ENCODE data around the gene AGMO. TPM values are rescaled to one million over a fixed set of nuclear protein-coding genes. Genes with fewer than 3 reads are reported as not detected.

Gene AGMO
- total and polyA plus RNA-seq, 10 of the 15 experiments (the other 5 are each of a cell fraction or from before 2014, with no cell fraction given): 0.11 to 0.29 TPM; not detected in 8

GRCh38 chr7:15607529-15608210 lies 45.9 kb upstream of the AGMO start:
- intact Hi-C loops (cut with micrococcal nuclease; ENCODE audit: unreplicated experiment) (no loop called here), in situ Hi-C loops (cut with MboI) (no loop called here)
- Histone ChIP-seq H3K27me3 (replicated peaks in 1 of 2; ENCODE audit: control insufficient read depth in 2 of 2, insufficient read depth in 2 of 2, low read length in 1 of 2) (no peaks in the 10 kb centered on the region), H3K79me2 (ENCODE audit: control insufficient read depth, insufficient read depth, low read length) (no peaks in the 10 kb centered on the region), H3K4me1 (ENCODE audit: control insufficient read depth, insufficient read depth, low read length) (no peaks in the 10 kb centered on the region), H3K4me3 (no peak overlapping the region), H3K9me3 (replicated peaks; ENCODE audit: control insufficient read depth, insufficient read depth, low read length) (no peaks in the 10 kb centered on the region), H3K4me2 (ENCODE audit: control insufficient read depth, insufficient read depth) (no peak overlapping the region), H2AFZ (ENCODE audit: control insufficient read depth, low read depth, low read length) (no peak overlapping the region), H3K27ac (ENCODE audit: control insufficient read depth, insufficient read depth) (no peak overlapping the region), H4K20me1 (ENCODE audit: control insufficient read depth, insufficient read depth) (no peaks in the 10 kb centered on the region), H3K36me3 (ENCODE audit: control insufficient read depth in 2 of 2, insufficient read depth in 2 of 2, low read length in 1 of 2) (no peaks in the 10 kb centered on the region), H3K9ac (ENCODE audit: control insufficient read depth, insufficient read depth, low read length) (no peak overlapping the region)
- ChIA-PET RAD21 (ENCODE audit: unreplicated experiment) (interaction anchor here (0.7 kb wide), 1 partner anchor 219 kb away, joined by 3 read pairs; no protein-coding TSS in a partner anchor), POLR2A (no interaction called here), SMC1A (ENCODE audit: uncharacterized antibody, unreplicated experiment) (interaction anchor here (0.7 to 1.5 kb wide), 4 partner anchors 11 to 46 kb away, joined by 3 to 4 read pairs (median 3); no protein-coding TSS in a partner anchor), CTCF (interaction anchor here (1.7 kb wide), 1 partner anchor 46 kb away, joined by 9 read pairs; the partner anchor contains the start of gene AGMO)
- no peak for ATAC-seq
- no peak for DNase-seq (ENCODE audit: low read depth, low spot score)
- BruUV-seq (replicated peaks): no TSS peak
- FAIRE-seq: no peak
- WGBS (ENCODE audit: insufficient coverage, insufficient replicate concordance, low lambda C conversion rate, missing lambda C conversion rate): 61% methylated on average over 5 of the region's 5 CpGs
- TF ChIP-seq IRF3 (IDR thresholded peaks at IDR 0.05): no peak
- no peak for TF ChIP-seq RELB (IDR thresholded peaks at IDR 0.05; ENCODE audit: low read depth)
- no peak for TF ChIP-seq TCF7 (IDR thresholded peaks at IDR 0.05; ENCODE audit: borderline replicate concordance)

- WGBS (ENCODE audit: insufficient coverage, insufficient replicate concordance, low lambda C conversion rate, missing lambda C conversion rate): 7% methylated on average over 3 of the region's 3 CpGs
- BruUV-seq (replicated peaks): no TSS peak
- no peaks in the 10 kb centered on the region for H3K36me3 ChIP-seq (ENCODE audit: control insufficient read depth in 2 of 2, insufficient read depth in 2 of 2, low read length in 1 of 2)
- H3K27me3 ChIP-seq (replicated peaks in 1 of 2; ENCODE audit: control insufficient read depth in 2 of 2, insufficient read depth in 2 of 2, low read length in 1 of 2): no peaks in the 10 kb centered on the region
- FAIRE-seq (no peak), DNase-seq (ENCODE audit: low read depth, low spot score) (no peak), ATAC-seq (no peak)
- no peak overlapping the region for H3K9ac ChIP-seq (ENCODE audit: control insufficient read depth, insufficient read depth, low read length)
- H3K4me3 ChIP-seq: no peak overlapping the region
- RAD21 ChIA-PET (ENCODE audit: unreplicated experiment): no interaction called here
- POLR2A ChIA-PET: no interaction called here
- no peaks in the 10 kb centered on the region for H3K9me3 ChIP-seq (replicated peaks; ENCODE audit: control insufficient read depth, insufficient read depth, low read length)
- SMC1A ChIA-PET (ENCODE audit: uncharacterized antibody, unreplicated experiment): no interaction called here
- CTCF ChIA-PET: no interaction called here
- no peak overlapping the region for H3K4me2 ChIP-seq (ENCODE audit: control insufficient read depth, insufficient read depth)
- no peaks in the 10 kb centered on the region for H4K20me1 ChIP-seq (ENCODE audit: control insufficient read depth, insufficient read depth)
- intact Hi-C loops (cut with micrococcal nuclease; ENCODE audit: unreplicated experiment): no loop called here
- in situ Hi-C loops (cut with MboI): no loop called here
- no peaks in the 10 kb centered on the region for H3K4me1 ChIP-seq (ENCODE audit: control insufficient read depth, insufficient read depth, low read length)
- H3K27ac ChIP-seq (ENCODE audit: control insufficient read depth, insufficient read depth): no peak overlapping the region
- H2AFZ ChIP-seq (ENCODE audit: control insufficient read depth, low read depth, low read length): no peak overlapping the region
- no peaks in the 10 kb centered on the region for H3K79me2 ChIP-seq (ENCODE audit: control insufficient read depth, insufficient read depth, low read length)
- TF ChIP-seq YBX1 (IDR thresholded peaks at IDR 0.05) (no peak), RAD21 (IDR thresholded peaks at IDR 0.05; ENCODE audit: insufficient read depth, low read depth, low read length) (no peak), PAX8 (IDR thresholded peaks at IDR 0.05) (no peak), ZBED1 (IDR thresholded peaks at IDR 0.05; ENCODE audit: borderline replicate concordance) (no peak), MLLT1 (IDR thresholded peaks at IDR 0.05) (no peak), SMC3 (IDR thresholded peaks at IDR 0.05; ENCODE audit: borderline replicate concordance, low read length) (no peak), CBFB (IDR thresholded peaks at IDR 0.05; ENCODE audit: low read depth) (no peak), SREBF2 (IDR thresholded peaks at IDR 0.05; ENCODE audit: low read length) (no peak), NFIC (IDR thresholded peaks at IDR 0.05; ENCODE audit: low read depth, low read length) (no peak), PKNOX1 (IDR thresholded peaks at IDR 0.05) (no peak)
Observed at GRCh38 chr7:15606561-15606960, 44.7 kb upstream of the AGMO start.

Data from GM12878 (cell line).